Measurements from ENCODE around the gene CFAP57. TPM values are rescaled to one million over a fixed set of nuclear protein-coding genes. Genes with fewer than 3 reads are reported as not detected.

Gene CFAP57
- total and polyA plus RNA-seq, 2 donors (not counting 1 experiment from before 2014, with no cell fraction given) = 0.07 to 0.44 TPM

- WGBS (ENCODE audit: insufficient coverage) = 96% methylated on average over 2 of the region's 2 CpGs
- no peak for TF ChIP-seq EZH2 (IDR thresholded peaks at IDR 0.05; ENCODE audit: borderline replicate concordance, insufficient read depth, low read depth, low read length, poor library complexity, severe bottlenecking)
- TF ChIP-seq, protein P1, sequence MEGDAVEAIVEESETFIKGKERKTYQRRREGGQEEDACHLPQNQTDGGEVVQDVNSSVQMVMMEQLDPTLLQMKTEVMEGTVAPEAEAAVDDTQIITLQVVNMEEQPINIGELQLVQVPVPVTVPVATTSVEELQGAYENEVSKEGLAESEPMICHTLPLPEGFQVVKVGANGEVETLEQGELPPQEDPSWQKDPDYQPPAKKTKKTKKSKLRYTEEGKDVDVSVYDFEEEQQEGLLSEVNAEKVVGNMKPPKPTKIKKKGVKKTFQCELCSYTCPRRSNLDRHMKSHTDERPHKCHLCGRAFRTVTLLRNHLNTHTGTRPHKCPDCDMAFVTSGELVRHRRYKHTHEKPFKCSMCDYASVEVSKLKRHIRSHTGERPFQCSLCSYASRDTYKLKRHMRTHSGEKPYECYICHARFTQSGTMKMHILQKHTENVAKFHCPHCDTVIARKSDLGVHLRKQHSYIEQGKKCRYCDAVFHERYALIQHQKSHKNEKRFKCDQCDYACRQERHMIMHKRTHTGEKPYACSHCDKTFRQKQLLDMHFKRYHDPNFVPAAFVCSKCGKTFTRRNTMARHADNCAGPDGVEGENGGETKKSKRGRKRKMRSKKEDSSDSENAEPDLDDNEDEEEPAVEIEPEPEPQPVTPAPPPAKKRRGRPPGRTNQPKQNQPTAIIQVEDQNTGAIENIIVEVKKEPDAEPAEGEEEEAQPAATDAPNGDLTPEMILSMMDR (IDR thresholded peaks at IDR 0.05) = no peak
- intact Hi-C loops (cut with micrococcal nuclease) = no loop called here
- H3K27me3 ChIP-seq (replicated peaks in 1 of 4; ENCODE audit: control extremely low read depth in 1 of 4, control insufficient read depth in 3 of 4, insufficient read depth in 4 of 4, low read length in 3 of 4) = no peaks in the 10 kb centered on the region
- H3K9me3 ChIP-seq (ENCODE audit: control extremely low read depth in 1 of 3, control insufficient read depth in 2 of 3, insufficient read depth in 1 of 3, low read length in 2 of 3) = peaks cover 0 to 5% (median 0%) of the 10 kb centered on the region in 3 donors
- no peak overlapping the region for H3K4me3 Mint-ChIP-seq
- no peaks in the 10 kb centered on the region for H3K4me1 Mint-ChIP-seq
- H3K79me2 ChIP-seq (ENCODE audit: control insufficient read depth, insufficient read depth, low read length) = no peaks in the 10 kb centered on the region
- peaks cover 16% of the 10 kb centered on the region for H3K27me3 Mint-ChIP-seq
- H3K36me3 ChIP-seq (replicated peaks in 1 of 2; ENCODE audit: control extremely low read depth in 1 of 2, control insufficient read depth in 1 of 2, extremely low read depth in 1 of 2, insufficient read depth in 2 of 2, low read length in 1 of 2) = no peaks in the 10 kb centered on the region
- H3K4me3 ChIP-seq (ENCODE audit: control extremely low read depth in 1 of 5, extremely low read depth in 1 of 5, insufficient read depth in 1 of 5, low read depth in 2 of 5, low read length in 4 of 5) = no peak overlapping the region
- no peak for ATAC-seq (ENCODE audit: low read depth)
- no peak overlapping the region for H3K27ac Mint-ChIP-seq
- ChIA-PET CTCF (no interaction called here), POLR2A (no interaction called here)
- no peak overlapping the region for H3K4me2 ChIP-seq (replicated peaks; ENCODE audit: low read depth, low read length, poor library complexity, severe bottlenecking)
- H3K9me3 Mint-ChIP-seq (ENCODE audit: insufficient read depth) = no peaks in the 10 kb centered on the region
- no peak overlapping the region for H3K9ac ChIP-seq (ENCODE audit: low read length)
- no peak overlapping the region for H2AFZ ChIP-seq (ENCODE audit: insufficient read depth, low read depth, low read length, poor library complexity, severe bottlenecking)
- no peaks in the 10 kb centered on the region for H4K20me1 ChIP-seq (ENCODE audit: control insufficient read depth, insufficient read depth, low read length, poor library complexity, severe bottlenecking)
- H3K27ac ChIP-seq (ENCODE audit: low read length in 2 of 2) = no peak overlapping the region
- DNase-seq = no peak
- H3K4me1 ChIP-seq (ENCODE audit: control insufficient read depth in 2 of 2, insufficient read depth in 2 of 2, low read length in 2 of 2) = no peaks in the 10 kb centered on the region
These were observed 108.6 kb downstream of the CFAP57 start for GRCh38 chr1:43280692-43281091.

DNA sequence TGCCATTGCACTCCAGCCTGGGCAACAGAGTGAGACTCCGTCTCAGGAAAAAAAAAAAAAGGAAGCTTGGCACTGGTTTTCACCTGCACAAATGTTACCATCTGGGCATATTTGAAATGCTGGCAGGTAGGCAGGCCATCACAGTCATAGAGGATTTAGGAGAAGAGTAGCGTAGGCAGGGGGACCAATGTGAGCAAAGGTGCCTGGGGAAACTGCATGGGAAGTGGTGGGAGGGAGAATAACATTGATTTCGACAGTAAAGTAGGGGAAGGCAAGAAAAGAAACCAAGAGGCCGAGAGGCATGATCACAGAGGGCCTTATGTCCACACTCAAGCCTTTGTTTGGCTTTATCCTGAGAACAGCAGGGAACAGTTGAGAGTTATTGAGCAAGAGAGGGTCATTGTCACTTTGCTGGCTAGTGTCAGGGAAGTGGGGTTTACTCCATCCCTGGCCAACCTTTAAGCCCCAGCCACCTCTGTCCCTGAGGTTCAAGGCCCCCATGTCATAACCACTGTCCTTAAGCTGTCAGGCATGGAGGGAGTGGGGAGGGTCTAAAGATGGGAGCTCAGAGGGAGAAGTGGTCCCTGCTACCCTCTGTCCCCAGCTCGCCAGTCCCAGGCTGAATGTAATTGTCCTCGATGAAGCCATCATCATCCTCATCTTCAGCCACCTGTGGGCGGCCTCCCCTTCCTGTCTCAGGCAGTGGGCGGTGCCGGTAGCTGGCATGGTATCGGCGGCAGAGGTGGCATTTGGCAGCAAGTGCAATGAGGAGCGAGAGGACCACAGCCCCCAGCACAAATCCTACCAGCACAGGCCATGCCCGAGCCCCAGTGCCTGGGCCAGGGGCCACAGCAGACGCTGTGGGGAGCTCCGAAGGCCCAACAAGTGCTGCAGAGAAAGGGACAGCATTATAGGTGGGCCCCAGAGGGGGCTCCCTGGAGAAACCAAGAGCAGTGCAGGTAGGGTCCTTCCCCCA lies 110.4 kb downstream of the CFAP57 start:
- H3K4me1 Mint-ChIP-seq = no peaks in the 10 kb centered on the region
- ChIA-PET POLR2A (no interaction called here), CTCF (no interaction called here)
- Histone ChIP-seq H4K20me1 (ENCODE audit: control insufficient read depth, insufficient read depth, low read length, poor library complexity, severe bottlenecking) (no peaks in the 10 kb centered on the region), H3K4me3 (ENCODE audit: control extremely low read depth in 1 of 5, extremely low read depth in 1 of 5, insufficient read depth in 1 of 5, low read depth in 2 of 5, low read length in 4 of 5) (no peak overlapping the region), H3K4me2 (replicated peaks; ENCODE audit: low read depth, low read length, poor library complexity, severe bottlenecking) (no peak overlapping the region), H3K27me3 (replicated peaks in 1 of 4; ENCODE audit: control extremely low read depth in 1 of 4, control insufficient read depth in 3 of 4, insufficient read depth in 4 of 4, low read length in 3 of 4) (no peaks in the 10 kb centered on the region), H2AFZ (ENCODE audit: insufficient read depth, low read depth, low read length, poor library complexity, severe bottlenecking) (no peak overlapping the region), H3K36me3 (replicated peaks in 1 of 2; ENCODE audit: control extremely low read depth in 1 of 2, control insufficient read depth in 1 of 2, extremely low read depth in 1 of 2, insufficient read depth in 2 of 2, low read length in 1 of 2) (no peaks in the 10 kb centered on the region), H3K27ac (ENCODE audit: low read length in 2 of 2) (no peak overlapping the region), H3K9me3 (ENCODE audit: control extremely low read depth in 1 of 3, control insufficient read depth in 2 of 3, insufficient read depth in 1 of 3, low read length in 2 of 3) (peaks cover 0 to 5% (median 0%) of the 10 kb centered on the region in 3 donors), H3K9ac (ENCODE audit: low read length) (no peak overlapping the region), H3K4me1 (ENCODE audit: control insufficient read depth in 2 of 2, insufficient read depth in 2 of 2, low read length in 2 of 2) (no peaks in the 10 kb centered on the region), H3K79me2 (ENCODE audit: control insufficient read depth, insufficient read depth, low read length) (no peaks in the 10 kb centered on the region)
- 90% methylated on average over 15 of the region's 15 CpGs for WGBS (ENCODE audit: insufficient coverage)
- no peak overlapping the region for H3K27ac Mint-ChIP-seq
- peaks cover 14% of the 10 kb centered on the region for H3K27me3 Mint-ChIP-seq
- ATAC-seq (ENCODE audit: low read depth) (no peak), DNase-seq (no peak)
- intact Hi-C loops (cut with micrococcal nuclease) = no loop called here
- no peaks in the 10 kb centered on the region for H3K9me3 Mint-ChIP-seq (ENCODE audit: insufficient read depth)
- H3K4me3 Mint-ChIP-seq = no peak overlapping the region
- TF ChIP-seq EZH2 (IDR thresholded peaks at IDR 0.05; ENCODE audit: borderline replicate concordance, insufficient read depth, low read depth, low read length, poor library complexity, severe bottlenecking) = no peak
- TF ChIP-seq, protein P1 (IDR thresholded peaks at IDR 0.05) = no peak
